Fibroblast of gingiva (primary cell): ENCODE results near the gene PLCD3.

Source experiments
- DNase-seq: peaks from one replicate; pipeline ENCODE4 v3.0.0-alpha.2; 2011; ENCODE audit warnings: low read depth

PLCD3 gene

DNA sequence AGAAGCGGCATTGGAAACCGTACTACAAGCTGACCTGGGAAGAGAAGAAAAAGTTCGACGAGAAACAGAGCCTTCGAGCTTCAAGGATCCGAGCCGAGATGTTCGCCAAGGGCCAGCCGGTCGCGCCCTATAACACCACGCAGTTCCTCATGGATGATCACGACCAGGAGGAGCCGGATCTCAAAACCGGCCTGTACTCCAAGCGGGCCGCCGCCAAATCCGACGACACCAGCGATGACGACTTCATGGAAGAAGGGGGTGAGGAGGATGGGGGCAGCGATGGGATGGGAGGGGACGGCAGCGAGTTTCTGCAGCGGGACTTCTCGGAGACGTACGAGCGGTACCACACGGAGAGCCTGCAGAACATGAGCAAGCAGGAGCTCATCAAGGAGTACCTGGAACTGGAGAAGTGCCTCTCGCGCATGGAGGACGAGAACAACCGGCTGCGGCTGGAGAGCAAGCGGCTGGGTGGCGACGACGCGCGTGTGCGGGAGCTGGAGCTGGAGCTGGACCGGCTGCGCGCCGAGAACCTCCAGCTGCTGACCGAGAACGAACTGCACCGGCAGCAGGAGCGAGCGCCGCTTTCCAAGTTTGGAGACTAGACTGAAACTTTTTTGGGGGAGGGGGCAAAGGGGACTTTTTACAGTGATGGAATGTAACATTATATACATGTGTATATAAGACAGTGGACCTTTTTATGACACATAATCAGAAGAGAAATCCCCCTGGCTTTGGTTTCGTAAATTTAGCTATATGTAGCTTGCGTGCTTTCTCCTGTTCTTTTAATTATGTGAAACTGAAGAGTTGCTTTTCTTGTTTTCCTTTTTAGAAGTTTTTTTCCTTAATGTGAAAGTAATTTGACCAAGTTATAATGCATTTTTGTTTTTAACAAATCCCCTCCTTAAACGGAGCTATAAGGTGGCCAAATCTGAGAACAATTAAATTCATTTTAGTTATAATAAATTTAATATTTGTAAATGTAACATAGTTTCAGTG is 17.7 kb upstream of the PLCD3 start:
- peak; percentile 60 for DNase-seq

DNA sequence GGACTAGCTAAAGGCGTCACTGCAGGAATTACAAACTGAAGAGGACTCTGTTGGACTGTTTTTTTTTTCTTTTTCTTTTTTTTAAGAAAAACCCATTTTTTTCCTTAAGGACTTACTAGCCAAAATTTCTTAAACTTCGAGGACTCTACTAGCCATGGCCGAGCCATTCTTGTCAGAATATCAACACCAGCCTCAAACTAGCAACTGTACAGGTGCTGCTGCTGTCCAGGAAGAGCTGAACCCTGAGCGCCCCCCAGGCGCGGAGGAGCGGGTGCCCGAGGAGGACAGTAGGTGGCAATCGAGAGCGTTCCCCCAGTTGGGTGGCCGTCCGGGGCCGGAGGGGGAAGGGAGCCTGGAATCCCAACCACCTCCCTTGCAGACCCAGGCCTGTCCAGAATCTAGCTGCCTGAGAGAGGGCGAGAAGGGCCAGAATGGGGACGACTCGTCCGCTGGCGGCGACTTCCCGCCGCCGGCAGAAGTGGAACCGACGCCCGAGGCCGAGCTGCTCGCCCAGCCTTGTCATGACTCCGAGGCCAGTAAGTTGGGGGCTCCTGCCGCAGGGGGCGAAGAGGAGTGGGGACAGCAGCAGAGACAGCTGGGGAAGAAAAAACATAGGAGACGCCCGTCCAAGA is 16.8 kb upstream of the PLCD3 start:
- peak; percentile 80 for DNase-seq

DNA sequence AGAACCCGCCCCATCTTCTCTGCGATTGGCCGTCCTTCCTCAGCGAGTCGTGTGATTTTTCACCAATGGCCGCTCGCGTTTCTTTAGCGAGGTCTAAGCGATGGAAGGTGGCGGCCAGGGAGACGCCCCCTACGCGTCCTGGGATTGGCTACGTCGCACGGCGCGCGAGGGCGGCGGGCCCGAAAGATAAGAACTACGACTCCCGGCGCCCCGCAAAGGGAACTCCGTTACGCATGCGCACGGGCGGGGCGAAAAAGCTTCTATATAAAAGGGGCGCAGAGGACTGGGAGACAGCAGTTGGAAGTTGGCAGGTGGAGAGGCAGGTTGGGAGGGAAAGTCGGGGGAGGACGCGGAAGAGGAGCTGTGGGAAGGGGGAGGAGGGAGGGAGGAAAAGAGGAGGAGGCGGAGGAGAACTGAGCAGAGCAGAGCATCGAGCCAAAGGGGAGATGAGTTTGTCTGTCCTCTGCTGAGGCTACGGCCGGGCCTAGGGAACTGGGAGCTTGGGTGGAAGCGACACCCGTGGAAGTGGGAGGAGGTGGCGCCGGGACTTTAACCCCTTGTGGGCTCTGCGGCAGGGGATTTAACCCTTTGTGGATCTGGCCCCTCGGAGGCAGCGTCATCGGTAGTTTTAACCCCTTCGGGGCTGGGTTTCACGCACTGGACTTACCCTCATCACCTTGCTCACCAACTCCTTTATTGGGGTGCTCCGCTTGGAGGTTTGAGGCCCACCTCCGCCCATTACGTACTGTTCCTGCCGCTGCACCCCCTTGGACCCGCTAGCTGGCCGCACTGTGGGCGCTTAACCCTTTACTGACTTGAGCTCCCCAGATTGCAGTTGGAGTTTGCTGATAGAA is 16.1 kb upstream of the PLCD3 start, which contains the start of gene HEXIM1:
HEXIM1 (plus strand) TSS at position 293 of the 854 bp plus-strand sequence. CDS start 716 bp downstream, outside the sequence.
- peak; percentile 100 for DNase-seq

DNA sequence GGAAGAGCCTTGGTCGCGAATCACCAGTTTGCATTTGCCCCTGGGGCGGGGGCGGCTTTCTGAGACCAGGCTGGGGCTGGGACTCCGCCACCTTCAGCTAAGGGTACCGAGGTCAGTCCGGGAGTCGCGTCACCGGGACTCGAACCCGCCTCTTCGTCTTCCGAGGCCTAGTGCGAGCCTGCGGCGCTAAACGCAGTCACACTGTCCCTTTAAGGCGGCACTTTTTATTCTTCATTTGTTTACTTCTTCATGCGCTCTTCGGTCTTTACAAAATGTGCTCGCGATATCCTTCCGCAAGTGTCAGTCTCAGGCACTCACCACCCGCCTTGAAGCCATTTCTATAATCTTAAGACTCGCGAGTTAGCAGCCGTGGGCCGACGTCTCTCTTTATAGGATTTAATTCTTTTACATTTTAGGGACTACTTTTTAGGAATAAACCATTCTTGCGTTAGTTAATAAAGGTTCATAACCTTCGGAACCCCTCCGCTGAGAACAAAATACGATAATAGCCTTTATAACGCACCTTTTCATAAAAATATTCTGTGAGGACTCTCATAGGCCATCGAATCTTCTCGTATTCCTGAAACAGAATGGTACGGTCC is 15.4 kb upstream of the PLCD3 start:
- peak; percentile 98 for DNase-seq

DNA sequence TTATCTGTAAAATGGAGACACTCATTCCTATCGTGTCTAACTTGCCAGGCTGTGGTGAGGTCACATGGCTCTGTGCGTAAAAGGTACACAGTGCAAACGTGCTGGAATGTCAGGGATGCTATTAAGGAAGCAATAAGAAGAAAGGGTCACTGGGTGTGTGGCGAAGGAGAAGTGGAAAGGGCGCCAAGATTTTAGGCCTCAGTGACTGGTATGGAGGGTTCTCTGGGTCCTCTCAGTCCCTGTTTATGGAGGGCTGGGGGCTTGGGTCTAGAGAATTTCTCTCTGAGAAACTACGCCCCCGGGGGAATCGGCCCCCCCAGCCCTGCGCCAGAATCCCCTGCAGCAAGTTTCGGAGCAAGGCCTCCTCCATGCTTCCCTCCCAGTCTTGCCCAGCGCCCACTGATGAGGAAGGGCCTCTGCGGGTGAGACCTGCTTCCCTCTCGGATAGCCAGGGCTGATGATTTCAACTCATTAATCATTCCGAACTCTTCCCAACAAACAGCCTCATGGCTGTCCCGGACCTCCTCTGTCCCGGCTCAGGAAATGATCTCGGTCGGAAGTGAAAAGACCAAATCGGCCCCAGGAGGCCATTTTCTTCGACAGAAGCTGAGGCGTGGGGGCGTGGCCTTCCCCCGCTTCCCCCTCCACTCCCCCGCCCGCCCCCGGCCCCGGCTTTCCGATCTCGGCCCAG is 14.7 kb upstream of the PLCD3 start:
- DNase-seq = peak; percentile 61

DNA sequence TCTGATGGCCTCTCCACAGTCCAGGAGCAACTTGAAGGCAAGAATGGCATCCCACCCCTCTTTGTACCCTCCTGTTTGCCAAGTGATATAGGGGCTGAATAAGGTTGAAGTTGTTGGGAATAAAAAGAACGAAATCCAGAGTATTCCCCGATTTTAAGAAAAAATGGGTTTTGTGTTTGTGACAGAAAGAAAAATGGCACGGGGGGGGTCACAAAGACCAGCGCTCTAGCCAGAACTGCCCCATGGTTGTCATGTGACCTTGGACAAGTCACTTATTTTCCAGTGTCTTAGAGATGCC is 14.2 kb upstream of the PLCD3 start:
- DNase-seq = no peak

DNA sequence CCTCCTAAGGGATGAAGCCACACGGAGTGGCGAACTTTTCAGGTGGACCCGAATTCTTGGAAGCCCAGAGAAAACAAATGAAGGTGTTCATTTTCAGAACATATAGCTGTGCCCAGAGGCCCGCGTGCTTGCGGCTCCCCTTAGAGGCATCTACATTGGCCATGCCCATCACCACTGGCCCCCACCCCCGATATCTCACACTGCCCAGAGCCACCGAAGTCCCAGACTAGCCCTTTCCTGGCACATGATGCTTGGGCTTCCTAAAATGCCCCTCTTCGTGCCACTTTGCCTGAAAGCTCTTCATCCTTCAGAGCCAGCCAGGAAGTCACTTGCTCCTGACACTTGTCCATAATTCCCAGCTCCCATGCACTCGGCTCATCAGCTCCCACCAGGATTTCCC is 13.9 kb upstream of the PLCD3 start:
- no peak for DNase-seq

DNA sequence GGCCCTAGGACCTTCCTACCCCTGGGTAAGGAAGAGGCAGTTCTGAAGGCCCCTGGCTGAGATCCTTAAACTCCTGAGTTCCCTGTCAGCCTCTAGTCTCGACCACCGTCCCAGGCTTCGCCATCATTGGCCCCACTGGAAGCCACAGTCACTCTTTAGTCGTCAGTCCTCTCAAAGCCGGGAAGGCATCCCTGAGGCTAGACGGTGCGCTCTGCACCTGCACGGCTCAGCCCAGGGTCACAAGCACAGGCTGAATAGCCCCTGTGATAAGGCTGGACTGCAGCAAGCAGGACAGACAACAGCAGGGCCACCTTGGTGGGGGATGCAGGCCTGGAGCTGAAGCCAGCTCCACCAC is 12.7 kb upstream of the PLCD3 start:
- DNase-seq = no peak

DNA sequence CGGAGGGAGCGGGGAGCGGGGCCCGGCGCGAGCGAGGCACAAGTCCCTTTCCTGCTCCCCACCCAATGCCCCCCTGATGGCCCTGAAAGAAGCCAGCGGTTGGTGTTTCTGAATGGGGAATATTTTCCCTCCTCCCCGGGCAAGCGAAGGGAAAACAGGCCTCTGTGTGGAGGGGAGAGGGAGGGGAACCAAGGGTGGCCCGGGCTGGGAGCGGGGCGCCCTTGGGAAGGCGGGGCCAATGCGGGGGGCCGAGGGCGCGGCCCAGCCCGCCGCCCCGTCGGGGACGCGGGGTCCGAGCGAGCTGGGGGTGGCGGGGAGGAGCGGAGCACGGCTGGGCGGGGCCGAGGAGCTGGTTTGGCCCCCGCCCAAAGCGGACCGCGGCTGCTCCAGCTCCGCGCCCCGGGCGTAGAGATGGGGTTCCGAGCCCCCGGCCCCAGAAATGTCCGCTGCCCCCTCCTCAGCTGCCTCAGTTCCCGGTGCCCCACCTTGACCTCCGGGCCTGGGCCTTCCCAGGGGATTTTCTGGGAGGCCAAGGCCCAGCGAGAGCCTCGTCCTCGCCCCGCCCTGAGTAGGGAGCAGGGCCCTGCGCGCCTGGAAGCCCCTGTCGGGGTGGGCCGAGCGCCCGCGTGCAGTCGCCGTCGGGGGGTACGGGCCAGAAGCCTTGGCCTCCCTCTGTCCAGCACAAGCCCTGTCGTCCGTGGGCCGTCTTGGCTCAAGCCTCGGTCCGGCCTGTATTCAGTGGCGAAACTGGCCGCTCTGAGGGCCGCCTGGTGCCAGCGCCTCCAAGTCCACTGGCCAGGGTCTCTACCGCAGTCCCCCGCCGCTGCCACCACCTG is 12.1 kb upstream of the PLCD3 start:
- peak; percentile 16 for DNase-seq

DNA sequence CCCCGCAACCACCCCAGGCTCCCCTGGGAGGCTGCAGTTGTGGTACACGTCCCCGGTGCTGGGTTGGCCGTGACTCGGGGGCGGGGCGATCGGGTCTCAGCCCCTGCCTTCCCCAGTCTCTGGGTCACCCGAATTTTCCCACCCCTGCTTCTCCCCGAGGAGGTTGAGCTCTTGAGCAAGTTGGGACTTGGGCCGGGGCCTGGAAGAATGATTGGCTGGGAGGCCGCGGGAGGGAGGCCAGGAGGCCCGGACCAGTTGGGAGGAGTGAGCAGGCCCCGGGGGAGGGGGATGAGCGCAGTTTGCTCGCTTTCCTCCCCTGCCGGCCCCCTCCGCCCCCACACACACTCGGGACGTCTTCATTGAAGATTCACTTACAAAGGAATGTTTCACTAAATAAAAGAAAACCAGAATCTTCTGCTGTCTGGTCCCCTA is 11.5 kb upstream of the PLCD3 start:
- DNase-seq = peak; percentile 98

DNA sequence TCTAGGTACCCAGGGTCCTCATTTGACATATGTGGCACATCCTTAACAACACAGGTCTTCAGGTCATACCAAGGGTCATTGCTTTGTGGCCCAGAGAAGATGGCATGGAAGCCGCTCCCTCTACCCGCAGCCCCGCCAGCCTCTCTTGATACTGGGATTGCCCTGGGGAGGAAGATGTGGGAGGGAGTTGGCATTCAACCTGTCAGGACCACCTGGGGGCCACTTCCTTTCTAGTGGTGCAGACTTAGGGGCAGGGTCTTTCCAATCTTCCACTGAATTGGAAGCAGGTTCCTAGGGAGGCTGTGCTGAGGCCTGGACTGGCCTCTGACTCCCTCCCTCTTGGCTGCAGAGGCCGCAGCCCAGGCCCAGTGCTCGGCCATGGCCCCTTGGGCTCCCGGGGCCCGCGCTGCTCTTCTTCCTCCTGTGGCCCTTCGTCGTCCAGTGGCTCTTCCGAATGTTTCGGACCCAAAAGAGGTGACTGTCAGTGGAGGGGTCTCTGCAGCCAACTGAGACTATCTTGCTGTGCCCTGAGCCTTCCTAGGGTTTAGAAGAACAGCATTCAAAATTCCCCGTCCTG is 10.9 kb upstream of the PLCD3 start:
- DNase-seq = no peak

DNA sequence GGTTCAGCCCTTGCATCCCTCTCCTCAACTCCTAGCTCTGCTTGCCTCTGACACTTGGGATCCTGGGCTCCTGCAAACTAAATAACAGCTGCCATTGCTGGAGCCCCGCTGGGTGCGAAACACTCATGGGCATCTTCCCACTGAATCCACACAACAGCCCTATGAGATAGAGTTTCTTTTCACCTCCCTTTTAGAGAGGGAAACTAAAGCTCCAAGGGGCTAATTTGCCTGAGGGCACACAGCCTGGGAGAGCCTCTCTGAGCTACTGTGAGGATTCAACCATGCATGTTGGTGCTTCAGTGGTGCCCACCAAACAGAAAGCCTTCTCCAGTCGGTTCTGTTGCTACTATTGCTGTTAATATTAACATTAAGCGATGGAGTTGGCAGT is 7.2 kb upstream of the PLCD3 start:
- no peak for DNase-seq

DNA sequence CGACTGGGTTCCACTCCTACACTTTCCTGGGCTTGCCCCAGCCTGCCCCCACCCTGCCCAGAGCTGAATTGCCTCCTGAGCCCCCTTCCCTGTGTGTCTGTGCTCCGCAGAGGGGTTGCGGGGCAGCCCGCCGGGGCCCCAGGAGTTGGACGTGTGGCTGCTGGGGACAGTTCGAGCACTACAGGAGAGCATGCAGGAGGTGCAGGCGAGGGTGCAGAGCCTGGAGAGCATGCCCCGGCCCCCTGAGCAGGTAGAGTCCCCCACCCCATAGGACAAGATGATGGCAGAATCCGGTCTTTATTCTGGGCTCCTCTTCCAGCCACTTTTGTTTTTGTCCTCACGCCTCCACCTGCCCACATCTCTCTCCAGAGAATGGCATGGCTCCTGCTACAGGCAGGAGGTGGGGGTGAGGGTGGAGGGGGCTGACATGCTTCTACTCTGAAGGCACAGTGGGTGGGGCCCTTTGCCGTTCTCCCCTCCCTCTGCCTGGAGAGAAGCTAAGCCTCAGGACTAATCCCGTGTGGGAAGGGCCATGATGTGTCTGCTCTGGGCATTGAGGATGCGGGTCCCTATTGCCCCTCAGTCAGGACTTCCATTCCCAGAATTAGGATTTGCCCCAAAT is 6.7 kb upstream of the PLCD3 start:
- no peak for DNase-seq

DNA sequence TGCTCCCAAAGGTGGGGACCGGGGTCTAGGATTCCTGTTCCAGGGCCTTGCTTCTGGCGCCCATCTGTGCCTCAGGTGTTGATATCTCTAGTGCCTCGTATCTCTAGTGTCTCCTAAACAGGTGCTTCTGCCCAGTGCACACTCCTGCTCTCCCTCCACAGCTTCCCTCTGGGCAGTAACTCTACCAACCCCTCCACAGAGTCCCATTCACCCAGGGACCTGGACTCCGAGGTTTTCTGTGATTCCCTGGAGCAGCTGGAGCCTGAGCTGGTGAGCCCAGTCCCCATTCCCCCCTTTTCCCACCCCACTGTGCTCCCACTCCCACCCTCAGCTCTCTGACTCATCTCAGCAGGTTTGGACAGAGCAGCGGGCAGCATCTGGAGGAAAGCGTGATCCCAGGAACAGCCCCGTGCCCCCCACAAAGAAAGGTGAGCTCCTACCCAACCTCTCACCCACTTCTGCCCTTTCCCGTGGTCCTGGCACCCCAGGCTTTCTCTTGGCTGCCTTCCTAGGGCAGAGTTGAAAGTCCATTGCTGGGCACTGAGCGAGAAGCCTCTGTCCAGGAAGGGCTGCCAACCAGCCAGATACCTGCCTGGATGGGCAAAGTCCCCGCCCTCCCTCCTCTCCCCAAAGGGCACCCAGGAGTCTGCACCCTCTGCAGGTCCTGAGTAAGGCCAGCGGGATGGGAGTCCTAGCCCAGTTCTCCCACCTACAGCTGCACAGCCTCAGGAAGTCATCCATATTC is 5.4 kb upstream of the PLCD3 start:
- no peak for DNase-seq

DNA sequence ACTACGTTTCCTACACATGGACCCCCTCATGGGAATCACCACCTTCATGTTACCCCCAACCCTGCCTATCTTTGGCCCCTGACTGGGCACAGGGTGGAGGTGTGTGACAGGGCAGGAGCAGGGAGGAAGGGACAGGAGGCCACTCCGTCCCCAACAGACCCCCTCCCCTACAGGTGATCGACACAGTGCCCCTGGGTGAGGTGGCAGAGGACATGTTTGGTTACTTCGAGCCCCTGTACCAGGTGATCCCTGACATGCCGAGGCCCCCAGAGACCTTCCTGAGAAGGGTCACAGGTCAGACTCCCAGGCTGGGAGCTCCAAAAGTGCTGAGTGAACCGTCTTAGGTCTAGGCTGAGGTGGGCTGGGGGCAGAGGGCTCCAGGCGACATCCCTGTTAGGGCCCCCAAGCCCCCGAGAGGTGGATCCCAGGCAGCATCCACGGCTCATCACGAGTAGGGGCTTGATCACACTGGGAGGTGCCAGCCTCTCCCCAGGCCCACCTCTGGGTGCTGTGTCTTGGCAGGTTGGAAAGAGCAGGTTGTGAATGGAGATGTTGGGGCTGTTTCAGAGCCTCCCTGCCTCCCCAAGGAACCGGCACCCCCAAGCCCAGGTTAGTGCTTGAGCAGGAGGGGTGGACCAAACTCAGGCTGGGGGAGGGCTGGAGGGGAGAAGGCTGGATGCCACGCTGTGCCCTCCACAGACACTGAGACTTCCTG is 4.7 kb upstream of the PLCD3 start:
- DNase-seq = no peak

DNA sequence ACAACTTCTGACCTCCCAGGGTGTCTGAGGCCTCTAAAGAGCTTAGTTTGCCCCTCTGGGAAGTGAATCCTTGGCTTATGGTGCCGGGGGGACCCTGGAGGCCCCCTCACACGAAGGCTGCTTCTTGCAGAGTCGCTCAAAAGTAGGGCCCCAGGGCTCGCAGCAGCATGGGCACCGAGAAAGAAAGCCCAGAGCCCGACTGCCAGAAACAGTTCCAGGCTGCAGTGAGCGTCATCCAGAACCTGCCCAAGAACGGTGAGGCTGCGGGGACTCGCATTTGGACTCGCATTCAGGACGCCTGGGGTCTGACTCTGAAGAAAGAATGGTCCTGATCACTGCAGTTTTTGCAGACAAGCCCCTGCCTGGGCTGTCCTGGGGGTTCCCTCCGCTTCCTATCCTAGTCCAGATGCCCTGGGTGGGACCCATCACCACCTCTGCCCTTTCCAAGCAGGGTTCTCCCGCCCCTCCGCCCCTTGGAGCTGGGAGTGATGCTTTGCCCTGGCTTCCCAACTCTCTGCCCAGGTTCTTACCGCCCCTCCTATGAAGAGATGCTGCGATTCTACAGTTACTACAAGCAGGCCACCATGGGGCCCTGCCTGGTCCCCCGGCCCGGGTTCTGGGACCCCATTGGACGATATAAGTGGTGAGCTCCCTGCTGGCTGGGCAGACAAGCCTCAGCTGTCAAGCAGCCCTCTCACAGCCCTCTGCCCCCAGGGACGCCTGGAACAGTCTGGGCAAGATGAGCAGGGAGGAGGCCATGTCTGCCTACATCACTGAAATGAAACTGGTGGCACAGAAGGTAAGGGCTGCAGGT is 3.9 kb upstream of the PLCD3 start:
- no peak for DNase-seq

DNA sequence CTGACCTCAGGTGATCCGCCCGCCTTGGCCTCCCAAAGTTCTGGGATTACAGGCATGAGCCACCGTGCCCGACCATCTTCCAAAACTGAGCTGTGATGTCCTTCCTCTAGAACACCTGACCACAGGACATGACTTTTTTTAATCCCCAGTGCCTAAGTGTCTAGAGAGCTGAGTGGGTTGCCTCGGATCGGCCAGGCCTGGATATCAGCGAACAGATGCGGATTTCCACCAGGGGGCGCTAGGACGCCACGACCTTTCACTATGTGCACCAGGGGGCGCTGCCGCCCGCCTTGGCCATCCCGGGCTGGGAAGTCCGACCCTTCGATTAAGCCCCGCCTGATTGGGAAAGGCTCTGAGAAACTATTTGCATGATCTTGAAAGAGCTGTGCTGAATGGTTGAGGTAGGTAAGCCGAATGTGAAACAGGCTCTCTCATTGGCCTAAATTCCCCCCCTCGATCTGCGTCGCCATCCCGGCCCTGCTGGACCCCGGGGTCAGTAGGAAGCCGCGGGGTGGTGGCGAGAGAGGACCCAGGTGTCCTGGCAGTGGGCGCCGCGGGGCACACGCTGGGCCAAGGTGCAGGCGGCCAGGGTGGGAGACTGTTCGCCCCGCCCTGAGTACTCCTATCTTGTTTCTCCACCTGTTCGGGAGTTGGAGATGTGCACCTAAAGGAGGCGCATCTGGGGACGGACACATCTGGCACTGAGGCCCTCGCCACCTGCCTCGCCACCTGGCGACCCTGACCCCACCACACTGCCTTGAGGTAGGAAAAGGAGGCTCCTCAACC is 3.1 kb upstream of the PLCD3 start, which contains the start of gene ACBD4:
ACBD4 (plus strand) TSS at position 496 of the 786 bp plus-strand sequence. CDS start 458 bp downstream, outside the sequence.
- DNase-seq = peak; percentile 95
